ENCODE data around the gene TEAD1.

TEAD1 gene

GRCh38 chr11:12942157-12942556 is 267.9 kb downstream of the TEAD1 start:
- DNase-seq (ENCODE audit: low read depth in 2 of 2) = no peak

DNA sequence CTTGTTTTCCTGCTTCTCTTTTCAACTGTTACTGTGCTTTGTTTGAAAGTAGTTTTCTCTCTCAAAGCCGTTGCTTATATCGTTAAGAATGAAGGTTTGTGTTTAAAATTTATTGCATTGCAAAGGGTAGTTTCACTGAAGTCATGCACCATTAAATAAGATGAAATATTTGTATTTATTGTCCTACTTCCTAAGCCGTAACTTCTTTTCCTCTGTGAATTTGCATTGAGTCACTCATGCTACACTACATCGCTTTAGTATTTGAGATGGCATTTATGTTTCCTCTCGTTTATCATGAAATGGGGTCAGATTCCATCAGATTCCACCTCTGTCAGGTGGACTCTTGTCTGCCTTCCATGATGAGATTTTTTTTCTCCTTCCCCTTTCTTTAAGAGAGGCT is 269.1 kb downstream of the TEAD1 start:
- DNase-seq (ENCODE audit: low read depth in 2 of 2) = no peak

DNA sequence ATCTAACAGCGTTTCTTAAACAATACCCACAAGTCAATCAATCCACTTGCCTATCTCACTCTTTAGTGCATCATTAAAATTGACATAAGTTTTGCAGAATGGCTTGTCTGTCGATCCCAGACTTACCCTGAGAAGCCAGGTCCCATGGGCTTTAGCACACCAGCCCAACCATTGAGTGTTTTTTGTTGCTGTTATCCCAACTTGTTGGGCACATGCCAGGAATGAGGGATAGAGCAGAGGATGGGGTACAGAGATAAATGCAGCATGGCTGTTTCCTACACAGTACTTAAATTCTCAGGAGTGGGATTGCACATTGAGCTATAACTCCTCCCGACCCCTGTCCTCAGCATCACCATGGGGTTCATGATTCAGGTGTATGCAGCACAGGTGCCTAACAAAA is 270.7 kb downstream of the TEAD1 start:
- no peak for DNase-seq (ENCODE audit: low read depth in 2 of 2)

DNA sequence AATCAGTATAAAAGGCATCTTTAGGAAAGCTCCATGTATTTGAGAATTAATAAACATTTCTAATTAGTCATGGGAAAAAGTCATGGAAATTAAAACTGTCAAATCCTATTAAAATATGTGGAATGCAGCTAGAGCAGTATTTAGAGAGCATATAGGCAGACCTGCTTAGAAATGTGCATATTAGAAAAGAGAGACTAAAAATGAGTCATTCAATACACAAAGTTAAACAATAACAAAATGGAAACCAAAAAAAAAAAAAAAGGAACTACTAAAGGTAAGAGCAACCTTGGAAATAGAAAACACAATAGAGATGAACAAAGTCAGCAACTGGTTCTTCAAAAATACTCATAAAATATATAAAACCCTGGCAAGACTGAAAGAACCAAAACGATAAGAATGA is 275.2 kb downstream of the TEAD1 start:
- DNase-seq (ENCODE audit: low read depth in 2 of 2) = no peak

GRCh38 chr11:12950670-12951069 is 276.4 kb downstream of the TEAD1 start:
- DNase-seq (ENCODE audit: low read depth in 2 of 2) = no peak

- DNase-seq (ENCODE audit: low read depth in 2 of 2) = no peak
These were observed 277.2 kb downstream of the TEAD1 start for GRCh38 chr11:12951376-12951775.

GRCh38 chr11:12952094-12952493 is 277.9 kb downstream of the TEAD1 start:
- no peak for DNase-seq (ENCODE audit: low read depth in 2 of 2)

DNA sequence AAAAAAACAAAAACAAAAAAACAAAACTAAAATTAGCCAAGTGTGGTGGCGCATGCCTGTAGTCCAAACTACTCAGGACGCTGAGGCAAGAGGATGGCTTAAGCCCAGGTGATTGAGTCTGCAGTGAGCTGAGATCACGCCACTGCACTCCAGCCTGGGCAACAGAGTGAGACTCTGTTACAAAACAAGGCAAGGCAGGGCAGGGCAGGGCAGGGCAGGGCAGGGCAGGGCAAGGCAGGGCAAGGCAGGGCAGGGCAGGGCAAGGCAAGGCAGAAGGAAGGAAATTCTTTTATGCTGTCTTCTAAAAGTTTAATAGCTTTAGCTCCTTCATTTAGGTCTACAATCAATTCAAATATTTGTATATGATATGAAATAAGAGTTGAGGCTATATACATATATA is 284.8 kb downstream of the TEAD1 start:
- DNase-seq (ENCODE audit: low read depth in 2 of 2) = no peak

DNA sequence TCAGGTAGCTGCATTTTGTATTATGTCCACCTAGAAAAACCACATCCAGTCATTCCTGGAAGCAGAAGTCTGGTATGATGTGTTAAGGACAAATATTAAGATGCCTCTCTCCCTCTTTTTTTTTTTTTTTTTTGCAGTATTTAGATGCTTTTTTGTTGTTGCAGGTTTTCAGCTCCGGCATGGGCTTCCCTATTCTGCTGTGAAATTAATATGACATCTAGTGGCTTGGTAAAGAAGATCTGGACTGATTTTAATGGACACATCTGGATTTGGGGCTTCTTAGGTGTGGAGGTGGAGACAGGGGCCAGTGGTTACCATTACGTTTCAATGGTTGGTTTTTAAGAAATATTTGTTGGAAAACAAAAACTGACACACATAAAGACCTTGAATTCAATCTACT is 287.4 kb downstream of the TEAD1 start:
- DNase-seq (ENCODE audit: low read depth in 2 of 2) = no peak

DNA sequence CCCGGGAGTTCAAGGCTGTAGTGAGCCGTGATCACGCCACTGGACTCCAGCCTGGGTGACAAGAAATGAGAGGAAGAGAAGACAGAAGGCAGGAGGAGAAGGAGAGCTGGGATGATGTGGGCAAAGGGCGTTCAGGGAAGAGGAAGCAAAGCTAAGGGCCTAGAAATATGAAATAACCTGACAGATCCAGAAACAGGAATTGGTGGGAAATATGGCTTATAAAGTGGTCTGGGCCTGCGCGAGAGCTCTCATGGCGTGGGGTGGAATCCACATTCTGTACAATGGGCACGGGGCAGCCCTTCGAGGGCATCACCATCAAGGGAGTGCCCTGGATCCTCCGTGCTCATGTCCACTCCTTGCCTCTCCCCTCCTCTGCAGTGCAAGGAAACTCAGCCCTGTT is 288.1 kb downstream of the TEAD1 start:
- no peak for DNase-seq (ENCODE audit: low read depth in 2 of 2)

DNA sequence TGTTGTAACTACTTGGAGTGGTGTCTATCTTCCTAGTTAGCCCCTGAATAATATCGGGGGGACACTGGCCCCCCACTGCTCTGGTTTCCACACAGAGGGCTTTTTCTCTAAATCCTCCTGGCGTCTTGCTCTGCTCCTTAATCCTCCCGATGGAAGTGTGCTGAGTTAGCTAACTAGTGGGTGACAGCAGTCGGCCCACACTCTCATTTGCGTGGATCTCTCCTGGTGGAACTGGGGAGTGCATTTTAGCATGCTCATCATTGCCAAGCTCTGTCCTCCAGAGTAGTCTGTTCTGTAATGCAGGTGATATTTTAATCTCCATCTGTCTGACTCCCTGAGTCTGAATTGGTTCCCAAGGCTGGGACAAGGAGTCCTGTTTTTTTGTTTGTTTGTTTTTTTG is 288.8 kb downstream of the TEAD1 start:
- no peak for DNase-seq (ENCODE audit: low read depth in 2 of 2)

DNA sequence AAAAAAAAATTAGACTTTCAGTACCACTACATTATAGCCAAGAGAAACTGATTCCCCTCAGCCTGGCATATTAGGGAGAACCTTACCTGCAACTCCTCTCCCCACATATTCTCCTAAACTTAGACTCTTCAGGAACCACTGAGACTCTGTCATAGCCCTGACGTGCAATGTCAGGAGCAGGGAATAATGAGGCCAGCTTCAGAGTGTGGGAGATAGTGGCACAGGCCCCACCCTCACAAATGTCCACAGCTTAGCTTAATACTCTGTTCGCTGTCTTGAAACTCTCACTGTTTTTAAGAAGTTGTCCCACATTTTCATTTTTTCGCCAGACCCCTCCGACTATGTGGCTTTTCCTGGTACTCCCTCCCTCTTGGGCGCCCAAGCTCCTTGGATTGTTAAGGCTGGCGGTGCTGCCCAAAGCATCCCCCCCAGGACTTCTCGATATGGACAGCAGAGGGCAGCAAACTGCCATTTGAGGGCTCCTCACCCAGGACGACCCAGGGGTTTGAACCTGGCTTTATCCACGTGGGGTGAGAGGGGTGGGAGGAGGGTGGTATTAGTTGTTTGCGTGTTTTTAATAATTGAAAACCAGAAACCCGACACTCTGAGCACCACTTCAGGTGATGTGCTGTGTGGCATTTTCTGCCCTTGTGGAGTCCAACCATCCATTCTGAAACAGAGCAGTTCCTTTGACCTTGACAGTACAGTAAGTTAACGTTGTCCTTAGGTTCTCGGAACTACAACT is 289.7 kb downstream of the TEAD1 start:
- DNase-seq (ENCODE audit: low read depth in 2 of 2) = peak; percentile 52 to 60

GRCh38 chr11:12964650-12965049 is 290.4 kb downstream of the TEAD1 start:
- DNase-seq (ENCODE audit: low read depth in 2 of 2) = no peak

GRCh38 chr11:12966002-12966401 is 291.8 kb downstream of the TEAD1 start:
- DNase-seq (ENCODE audit: low read depth in 2 of 2) = no peak

DNA sequence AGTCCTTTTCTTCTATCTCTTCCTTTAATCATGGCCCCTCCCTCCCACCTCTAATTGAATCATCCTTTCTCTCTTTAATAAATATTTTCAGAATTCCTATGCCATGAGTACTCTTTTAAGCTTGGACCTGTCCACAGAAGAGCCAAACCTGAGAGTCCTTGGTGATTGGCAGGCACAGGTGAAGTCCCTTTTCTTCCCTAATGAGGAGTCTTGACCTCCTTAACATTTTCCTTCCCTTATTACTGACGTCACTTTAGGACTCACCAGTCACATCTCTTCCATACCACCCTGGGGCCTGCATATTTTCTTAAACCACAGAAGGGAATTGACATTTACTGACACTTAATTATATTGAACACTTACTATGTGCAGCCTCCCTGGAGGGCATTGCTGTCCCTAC is 293.9 kb downstream of the TEAD1 start:
- DNase-seq (ENCODE audit: low read depth in 2 of 2) = no peak

- no peak for DNase-seq (ENCODE audit: low read depth in 2 of 2)
These were observed 294.6 kb downstream of the TEAD1 start for GRCh38 chr11:12968826-12969225.

DNA sequence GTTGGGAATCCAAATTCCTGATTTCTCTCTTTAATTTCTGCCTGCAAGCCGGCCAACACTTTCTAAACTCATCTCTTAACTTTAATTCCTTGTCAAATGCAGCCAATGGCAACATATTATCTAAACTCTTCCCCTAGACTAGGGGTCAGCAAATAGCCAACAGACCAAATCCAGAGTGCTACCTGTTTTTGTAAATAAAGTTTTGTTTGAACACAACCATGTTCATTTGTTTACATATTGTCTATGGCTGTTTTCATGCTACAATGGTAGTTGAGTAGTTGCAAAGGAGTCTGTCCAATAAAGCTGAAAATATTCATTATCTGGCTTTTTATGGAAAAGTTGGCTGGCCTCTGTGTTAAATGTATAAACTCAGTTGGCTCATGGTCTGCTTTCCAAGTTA is 297.7 kb downstream of the TEAD1 start:
- DNase-seq (ENCODE audit: low read depth in 2 of 2) = no peak

- DNase-seq (ENCODE audit: low read depth in 2 of 2) = no peak
These were observed 299.4 kb downstream of the TEAD1 start for GRCh38 chr11:12973528-12974181.

DNA sequence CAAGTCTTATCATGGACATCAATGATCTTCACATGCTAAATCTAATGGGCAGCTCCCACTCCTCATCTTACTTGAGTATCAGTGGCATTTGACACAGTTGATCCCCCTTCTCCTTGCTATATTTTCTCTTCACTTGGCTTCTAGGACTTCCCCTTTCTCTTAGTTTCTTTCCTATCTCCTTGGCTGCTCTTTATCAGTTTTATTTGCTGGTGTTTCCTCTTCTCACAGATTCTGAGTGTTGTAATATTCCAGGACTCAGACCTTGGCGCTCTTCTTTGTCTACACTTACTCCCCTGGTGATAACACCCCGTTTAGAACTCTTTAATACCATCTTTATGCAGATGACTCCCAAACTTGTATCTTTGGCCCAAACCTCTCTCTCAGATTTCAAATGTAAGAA is 301.0 kb downstream of the TEAD1 start:
- DNase-seq (ENCODE audit: low read depth in 2 of 2) = no peak

DNA sequence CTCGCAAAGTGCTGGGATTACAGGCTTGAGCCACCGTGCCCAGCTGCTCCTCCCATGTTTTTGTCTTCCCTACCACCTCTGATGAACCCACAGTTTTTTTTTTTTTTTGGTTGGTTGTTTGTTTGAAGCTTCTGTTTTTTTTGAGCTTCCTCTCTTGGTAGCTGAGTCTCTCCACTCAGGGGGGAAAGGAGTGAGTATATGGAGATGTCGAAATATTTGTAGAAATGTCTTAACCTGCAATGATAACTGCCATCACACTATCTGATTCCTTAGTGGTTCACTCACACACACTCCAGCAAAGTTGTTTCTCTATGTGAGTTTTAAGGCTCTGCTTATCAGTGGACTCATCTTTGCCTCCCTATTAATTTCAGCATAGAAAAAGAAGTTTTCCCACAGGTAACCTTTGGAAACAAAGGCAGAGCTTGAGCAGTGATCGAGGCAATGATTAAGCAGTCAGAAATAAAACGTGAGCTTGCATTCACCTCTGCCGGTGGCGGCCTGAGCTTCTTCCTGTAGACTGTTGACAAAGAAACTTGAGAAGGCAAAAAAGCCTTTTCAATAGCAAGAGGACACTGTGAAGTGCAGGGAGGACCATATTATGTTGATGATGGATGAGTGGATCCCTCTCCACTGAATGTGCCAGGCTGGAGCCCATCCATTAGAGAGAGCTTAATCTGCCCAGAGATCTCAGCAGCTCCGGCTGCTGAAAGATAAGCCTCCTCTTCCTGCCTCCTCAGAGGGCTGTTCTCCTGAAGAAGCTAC is 305.9 kb downstream of the TEAD1 start:
- no peak for DNase-seq (ENCODE audit: low read depth in 2 of 2)

GRCh38 chr11:12981676-12982522 is 307.7 kb downstream of the TEAD1 start:
- DNase-seq (ENCODE audit: low read depth in 2 of 2) = no peak

DNA sequence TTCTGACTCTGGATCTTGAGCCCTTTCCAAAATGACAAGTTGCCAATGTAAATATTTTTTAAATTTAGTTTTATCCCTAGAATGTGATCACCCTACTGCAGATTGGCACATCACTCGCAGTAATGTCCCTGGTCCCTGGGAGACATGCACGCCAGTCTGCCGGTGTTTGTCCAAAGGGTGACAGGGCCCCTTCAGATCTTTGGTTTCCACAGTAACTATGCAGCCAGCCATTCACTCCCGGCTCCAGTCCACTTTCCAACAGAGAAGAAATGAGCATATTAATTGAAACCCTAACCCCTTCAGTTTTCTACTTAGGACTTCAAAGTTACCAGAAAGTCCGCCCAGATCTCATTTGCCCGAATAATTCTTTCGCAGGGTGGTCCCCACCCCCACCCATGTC is 309.1 kb downstream of the TEAD1 start:
- no peak for DNase-seq (ENCODE audit: low read depth in 2 of 2)
